Liver (tissue), 9 donors: ENCODE measurements around the gene LPP. TPM values are rescaled to one million over a fixed set of nuclear protein-coding genes. Genes with fewer than 3 reads are reported as not detected.
A peak's percentile ranks its signal among the peaks of the same experiment; 100 is the strongest.

Experiments used
- DNase-seq: peaks from one replicate; pipeline ENCODE4 v3.0.0-alpha.2; 2017; ENCODE audit warnings: low spot score
- H3K27ac ChIP-seq, 2 donors: one replicate each; pipeline ENCODE4 v1.7.0; 2013; ENCODE audit warnings: inconsistent platforms in 2 of 2, low read length in 2 of 2, control low read depth in 1 of 2, low read depth in 1 of 2, mild to moderate bottlenecking in 1 of 2
- H3K27me3 ChIP-seq, 4 donors: one replicate each; pipeline versions ENCODE4 v1.6.1 to v1.7.0; 2013; ENCODE audit warnings: low read length in 3 of 4, inconsistent platforms in 1 of 4, mild to moderate bottlenecking in 1 of 4, moderate library complexity in 1 of 4; ENCODE audit not compliant: control insufficient read depth in 4 of 4, insufficient read depth in 4 of 4
- H3K36me3 ChIP-seq, 4 donors: one replicate each; pipeline versions ENCODE4 v1.6.1 to v1.7.0; 2013; ENCODE audit warnings: low read length in 3 of 4, mild to moderate bottlenecking in 3 of 4, low read depth in 1 of 4, moderate library complexity in 1 of 4; ENCODE audit not compliant: control insufficient read depth in 4 of 4, insufficient read depth in 3 of 4
- H3K4me1 ChIP-seq, 4 donors: one replicate each; pipeline versions ENCODE4 v1.6.1 to v1.7.0; 2013; ENCODE audit warnings: low read length in 3 of 4, mild to moderate bottlenecking in 3 of 4, moderate library complexity in 1 of 4; ENCODE audit not compliant: control insufficient read depth in 4 of 4, insufficient read depth in 4 of 4
- H3K4me3 ChIP-seq, 3 donors: one replicate each; pipeline versions ENCODE4 v1.6.1 to v1.7.0; 2013; ENCODE audit warnings: low read length in 3 of 3, control low read depth in 1 of 3, low read depth in 1 of 3, mild to moderate bottlenecking in 1 of 3
- H3K9ac ChIP-seq, 2 donors: one replicate each; pipeline ENCODE4 v1.7.0; 2013; ENCODE audit warnings: low read length in 2 of 2, mild to moderate bottlenecking in 2 of 2, moderate library complexity in 2 of 2, control low read depth in 1 of 2, low read depth in 1 of 2
- H3K9me3 ChIP-seq, 4 donors: one replicate each; pipeline versions ENCODE4 v1.6.1 to v1.7.0; 2013; ENCODE audit warnings: low read length in 3 of 4; ENCODE audit not compliant: control insufficient read depth in 4 of 4
- ATF3 ChIP-seq: IDR thresholded peaks from 2 replicates; pipeline ENCODE4 v1.6.1; 2016; ENCODE audit warnings: antibody characterized with exemption
- CTCF ChIP-seq: fragments of 150-350 bp; IDR thresholded peaks from 2 replicates; pipeline ENCODE4 v1.5.1; 2017; ENCODE audit warnings: improper control_type of control experiment, low read depth, low read length; ENCODE audit not compliant: missing input control
- EGR1 ChIP-seq, 2 donors: IDR thresholded peaks; 2 replicates each; pipeline ENCODE4 v1.6.1; 2016 to 2018; ENCODE audit warnings: antibody characterized with exemption in 2 of 2, low read depth in 2 of 2
- FOXA2 ChIP-seq: IDR thresholded peaks from 2 replicates; pipeline ENCODE4 v1.6.1; 2016; ENCODE audit warnings: antibody characterized with exemption
- GABPA ChIP-seq, 2 donors: IDR thresholded peaks in 1 of 2; conservative IDR thresholded peaks in 1 of 2; 2 replicates each; pipeline ENCODE4 v1.6.1; 2016; ENCODE audit warnings: antibody characterized with exemption in 2 of 2, mild to moderate bottlenecking in 1 of 2, moderate library complexity in 1 of 2
- HNF4A ChIP-seq, 2 donors: conservative IDR thresholded peaks; 2 replicates each; pipeline ENCODE4 v1.6.1; 2016; ENCODE audit warnings: antibody characterized with exemption in 2 of 2, mild to moderate bottlenecking in 2 of 2
- JUND ChIP-seq, 2 donors: IDR thresholded peaks; 2 replicates each; pipeline ENCODE4 v1.6.1; 2016; ENCODE audit warnings: antibody characterized with exemption in 2 of 2
- MAX ChIP-seq: IDR thresholded peaks from 2 replicates; pipeline ENCODE4 v1.6.1; 2016; ENCODE audit warnings: antibody characterized with exemption
- NR2F2 ChIP-seq: IDR thresholded peaks from 2 replicates; pipeline ENCODE4 v1.6.1; 2016; ENCODE audit warnings: antibody characterized with exemption
- RAD21 ChIP-seq, 2 donors: IDR thresholded peaks; 2 replicates each; pipeline ENCODE4 v1.6.1; 2016; ENCODE audit warnings: antibody characterized with exemption in 2 of 2, mild to moderate bottlenecking in 2 of 2
- RXRA ChIP-seq, 2 donors: IDR thresholded peaks; 2 replicates each; pipeline ENCODE4 v1.6.1; 2017 to 2018; ENCODE audit warnings: antibody characterized with exemption in 2 of 2, mild to moderate bottlenecking in 1 of 2
- SP1 ChIP-seq: IDR thresholded peaks from 2 replicates; pipeline ENCODE4 v1.6.1; 2018; ENCODE audit warnings: antibody characterized with exemption, mild to moderate bottlenecking
- TAF1 ChIP-seq: conservative IDR thresholded peaks from 2 replicates; pipeline ENCODE4 v1.6.1; 2016; ENCODE audit warnings: antibody characterized with exemption, mild to moderate bottlenecking
- YY1 ChIP-seq: IDR thresholded peaks from 2 replicates; pipeline ENCODE4 v1.6.1; 2016; ENCODE audit warnings: antibody characterized with exemption, mild to moderate bottlenecking
- ZBTB33 ChIP-seq: IDR thresholded peaks from 2 replicates; pipeline ENCODE4 v1.6.1; 2016; ENCODE audit warnings: antibody characterized with exemption
- WGBS: extraction: QIAGEN DNeasy Blood & Tissue Kit; methylation state at CpG from one replicate; pipeline ENCODE4 v1.1.7; 2013; 5-methylcytosine and 5-hydroxymethylcytosine counted together
- polyA plus RNA-seq, 2 donors: library from polyadenylated mRNA; stranded (reverse) in 1 of 2; unstranded in 1 of 2; fragments of 200-250 nt in 1 of 2; fragments of >200 nt in 1 of 2; fragmentation: Nextera tagmentation in 1 of 2; extraction: Ambion mirVana in 1 of 2; gene quantifications; one replicate each; pipeline versions ENCODE4 v1.2.1 to v1.2.3, GENCODE V29; 2013 to 2015
- total RNA-seq, 2 donors: library from RNA; depleted of rRNA; stranded (reverse); fragments of >200 nt; gene quantifications; one replicate each; pipeline ENCODE4 v1.2.3, GENCODE V29; 2014
- TF ChIP-seq, protein P1 (sequence below): IDR thresholded peaks from 2 replicates; pipeline ENCODE4 v1.6.1; 2016; ENCODE audit warnings: antibody characterized with exemption, mild to moderate bottlenecking
- donor health status: healthy.
- donor health status: healthy.
- donor health status: healthy.
- donor health status: healthy.
- donor health status: healthy.

The LPP gene
- total and polyA plus RNA-seq, 4 donors, result 3.3 to 53.7 (median 28.2) TPM

DNA sequence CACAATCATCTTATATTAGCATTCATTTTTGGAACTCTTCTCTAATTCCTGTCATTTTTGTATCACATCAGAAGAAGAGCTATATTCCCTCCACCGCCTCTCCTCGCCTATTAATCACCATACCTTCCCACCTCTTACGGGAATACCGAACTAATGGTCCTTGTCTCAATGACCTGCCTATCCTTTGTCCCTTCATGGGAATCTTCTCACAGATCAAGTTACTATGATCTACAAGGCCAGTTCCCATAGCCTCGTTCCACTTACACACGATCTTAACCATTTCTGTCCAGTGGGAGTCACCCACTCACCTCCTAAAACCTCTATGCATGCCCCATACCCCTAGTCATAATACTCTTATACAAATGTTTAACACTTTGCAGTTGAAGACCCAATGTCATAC is 675.2 kb downstream of the LPP start (continued):
- TF ChIP-seq TAF1, result no peak

- no peak overlapping the region for H3K27ac ChIP-seq
- no peaks in the 10 kb centered on the region for H3K36me3 ChIP-seq
- H3K27me3 ChIP-seq, result no peaks in the 10 kb centered on the region
- H3K4me3 ChIP-seq, result no peak overlapping the region
- H3K9ac ChIP-seq, result no peak overlapping the region
- peaks cover 0 to 8% (median 3%) of the 10 kb centered on the region in 4 donors for H3K4me1 ChIP-seq
- TF ChIP-seq FOXA2 (no peak), ATF3 (no peak), GABPA (IDR thresholded peaks at IDR 0.05 in 1 of 2, conservative IDR thresholded peaks at IDR 0.05 in 1 of 2) (no peak), RAD21 (IDR thresholded peaks at IDR 0.05) (peak in 1 of 2 donors; percentile 10), RXRA (IDR thresholded peaks at IDR 0.05) (peak; percentile 53 to 68), NR2F2 (no peak), EGR1 (IDR thresholded peaks at IDR 0.05; ENCODE audit: low read depth in 2 of 2) (no peak), CTCF (no peak), HNF4A (conservative IDR thresholded peaks at IDR 0.05) (peak in 1 of 2 donors; percentile 29)
- WGBS, result 34% methylated on average over 3 of the region's 3 CpGs
- no peaks in the 10 kb centered on the region for H3K9me3 ChIP-seq
- no peak for DNase-seq
These were observed 675.6 kb downstream of the LPP start for GRCh38 chr3:188829576-188829975.

GRCh38 chr3:188830893-188831292 is 676.9 kb downstream of the LPP start:
- no peaks in the 10 kb centered on the region for H3K27me3 ChIP-seq
- no peak overlapping the region for H3K9ac ChIP-seq
- no peak overlapping the region for H3K4me3 ChIP-seq
- no peak overlapping the region for H3K27ac ChIP-seq
- DNase-seq, result no peak
- H3K4me1 ChIP-seq, result peaks cover 0 to 8% (median 3%) of the 10 kb centered on the region in 4 donors
- H3K9me3 ChIP-seq, result no peaks in the 10 kb centered on the region
- WGBS, result 96% methylated on average over 2 of the region's 2 CpGs
- H3K36me3 ChIP-seq, result no peaks in the 10 kb centered on the region
- no peak for TF ChIP-seq NR2F2
- peak; percentile 50 to 57 for TF ChIP-seq RAD21 (IDR thresholded peaks at IDR 0.05)

- Histone ChIP-seq H3K9me3 (no peaks in the 10 kb centered on the region), H3K4me3 (no peak overlapping the region), H3K9ac (no peak overlapping the region), H3K27ac (no peak overlapping the region), H3K36me3 (no peaks in the 10 kb centered on the region), H3K27me3 (no peaks in the 10 kb centered on the region), H3K4me1 (peaks cover 0 to 8% (median 3%) of the 10 kb centered on the region in 4 donors)
- 95% methylated on average over 3 of the region's 3 CpGs for WGBS
- no peak for DNase-seq
- no peak for TF ChIP-seq TAF1
- TF ChIP-seq RAD21 (IDR thresholded peaks at IDR 0.05), result no peak
- TF ChIP-seq ZBTB33, result no peak
- TF ChIP-seq YY1, result no peak
- no peak for TF ChIP-seq RXRA (IDR thresholded peaks at IDR 0.05)
- no peak for TF ChIP-seq CTCF
- TF ChIP-seq SP1, result no peak
- no peak for TF ChIP-seq MAX
- no peak for TF ChIP-seq JUND (IDR thresholded peaks at IDR 0.05)
- no peak for TF ChIP-seq NR2F2
- TF ChIP-seq, protein P1, sequence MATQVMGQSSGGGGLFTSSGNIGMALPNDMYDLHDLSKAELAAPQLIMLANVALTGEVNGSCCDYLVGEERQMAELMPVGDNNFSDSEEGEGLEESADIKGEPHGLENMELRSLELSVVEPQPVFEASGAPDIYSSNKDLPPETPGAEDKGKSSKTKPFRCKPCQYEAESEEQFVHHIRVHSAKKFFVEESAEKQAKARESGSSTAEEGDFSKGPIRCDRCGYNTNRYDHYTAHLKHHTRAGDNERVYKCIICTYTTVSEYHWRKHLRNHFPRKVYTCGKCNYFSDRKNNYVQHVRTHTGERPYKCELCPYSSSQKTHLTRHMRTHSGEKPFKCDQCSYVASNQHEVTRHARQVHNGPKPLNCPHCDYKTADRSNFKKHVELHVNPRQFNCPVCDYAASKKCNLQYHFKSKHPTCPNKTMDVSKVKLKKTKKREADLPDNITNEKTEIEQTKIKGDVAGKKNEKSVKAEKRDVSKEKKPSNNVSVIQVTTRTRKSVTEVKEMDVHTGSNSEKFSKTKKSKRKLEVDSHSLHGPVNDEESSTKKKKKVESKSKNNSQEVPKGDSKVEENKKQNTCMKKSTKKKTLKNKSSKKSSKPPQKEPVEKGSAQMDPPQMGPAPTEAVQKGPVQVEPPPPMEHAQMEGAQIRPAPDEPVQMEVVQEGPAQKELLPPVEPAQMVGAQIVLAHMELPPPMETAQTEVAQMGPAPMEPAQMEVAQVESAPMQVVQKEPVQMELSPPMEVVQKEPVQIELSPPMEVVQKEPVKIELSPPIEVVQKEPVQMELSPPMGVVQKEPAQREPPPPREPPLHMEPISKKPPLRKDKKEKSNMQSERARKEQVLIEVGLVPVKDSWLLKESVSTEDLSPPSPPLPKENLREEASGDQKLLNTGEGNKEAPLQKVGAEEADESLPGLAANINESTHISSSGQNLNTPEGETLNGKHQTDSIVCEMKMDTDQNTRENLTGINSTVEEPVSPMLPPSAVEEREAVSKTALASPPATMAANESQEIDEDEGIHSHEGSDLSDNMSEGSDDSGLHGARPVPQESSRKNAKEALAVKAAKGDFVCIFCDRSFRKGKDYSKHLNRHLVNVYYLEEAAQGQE, result no peak
These were observed 678.2 kb downstream of the LPP start for GRCh38 chr3:188832146-188832545.
